K562 (cell line): ENCODE measurements around the gene OPA1. TPM values are rescaled to one million over a fixed set of nuclear protein-coding genes. Genes with fewer than 3 reads are reported as not detected.

Experiments
- ATAC-seq: fragments of 200-7000 bp; cut with Tn5 transposase; 3 replicates; pipeline ENCODE4 v1.9.1; 2020; ENCODE audit warnings: moderate library complexity
- BruUV-seq: library from RNA; stranded (reverse); fragments of 400-500 nt; replicated peaks from 2 replicates; lab custom pipeline; 2021; lab: Mats Ljungman, UMichigan
- CTCF ChIA-PET: fragments of 300-600 bp; formaldehyde crosslinking; extraction: SDS; loops from one replicate; lab custom pipeline; 2021; ENCODE audit warnings: low intra/inter-chr PET ratio; lab: Yijun Ruan, JAX
- POLR2A ChIA-PET: fragments of 300-600, 350-650 bp; sonication (Branson Sonifier 250); formaldehyde crosslinking; extraction: SDS; loops from one replicate; lab custom pipeline; 2021; ENCODE audit warnings: antibody characterized with exemption, inconsistent platforms; lab: Yijun Ruan, JAX
- DNase-seq, 4 experiments: peaks; one replicate each; pipeline versions ENCODE4 v3.0.0 to v3.0.0-alpha.2; 2011 to 2018; ENCODE audit warnings: low spot score in 3 of 4, mixed read lengths in 3 of 4; ENCODE audit errors: extremely low read depth in 1 of 4
- FAIRE-seq: peaks from 2 replicates; lab custom pipeline; 2011; peaks lifted over from hg19 to GRCh38; lab: Jason Lieb, UNC
- H2AFZ ChIP-seq: 2 replicates; pipeline ENCODE4 v1.6.0; 2011; ENCODE audit warnings: low read depth, low read length, control low read depth, inconsistent platforms
- H3K27ac ChIP-seq: fragments of 200-600 bp; 3 replicates; pipeline ENCODE4 v1.8.0; 2011; ENCODE audit warnings: low read depth, mild to moderate bottlenecking, control low read depth, inconsistent platforms, low read length, moderate library complexity, mixed read lengths; ENCODE audit errors: extremely low read depth
- H3K27me3 ChIP-seq, 2 experiments: fragments of 300-600 bp in 1 of 2; 2 replicates in 1 of 2; 3 replicates in 1 of 2; pipeline versions ENCODE4 v1.6.0 to v1.8.0; 2011; ENCODE audit warnings: inconsistent platforms in 2 of 2, low read length in 2 of 2, mild to moderate bottlenecking in 1 of 2, mixed read lengths in 1 of 2, moderate library complexity in 1 of 2; ENCODE audit not compliant: control insufficient read depth in 2 of 2, insufficient read depth in 2 of 2
- H3K36me3 ChIP-seq: fragments of 300-600 bp; 3 replicates; pipeline ENCODE4 v1.8.0; 2011; ENCODE audit warnings: mild to moderate bottlenecking, low read length, inconsistent platforms; ENCODE audit not compliant: control insufficient read depth, insufficient read depth
- H3K4me1 ChIP-seq, 2 experiments: fragments of 200-600 bp in 1 of 2; replicated peaks in 1 of 2; 2 replicates in 1 of 2; 3 replicates in 1 of 2; pipeline versions ENCODE4 v1.5.1 to v1.8.0; 2011; ENCODE audit warnings: inconsistent platforms in 2 of 2, low read length in 2 of 2, mild to moderate bottlenecking in 1 of 2, mixed read lengths in 1 of 2, moderate library complexity in 1 of 2; ENCODE audit not compliant: control insufficient read depth in 2 of 2, insufficient read depth in 2 of 2
- H3K4me2 ChIP-seq: 2 replicates; pipeline ENCODE4 v1.6.1; 2011; ENCODE audit warnings: low read length, control low read depth, inconsistent platforms, mixed read lengths; ENCODE audit not compliant: insufficient read depth
- H3K4me3 ChIP-seq: fragments of 200-600 bp; sonication (generic), shearing (Covaris generic); 2 replicates; pipeline ENCODE4 v1.5.1; 2016; ENCODE audit warnings: control low read depth, inconsistent platforms
- H3K79me2 ChIP-seq: fragments of 200-600 bp; 3 replicates; pipeline ENCODE4 v1.8.0; 2011; ENCODE audit warnings: low read length, inconsistent platforms; ENCODE audit not compliant: control insufficient read depth, insufficient read depth
- H3K9ac ChIP-seq, 2 experiments: 2 replicates each; pipeline versions ENCODE4 v1.6.0 to v1.6.1; 2011; ENCODE audit warnings: low read depth in 2 of 2, low read length in 2 of 2, control low read depth in 1 of 2, inconsistent platforms in 1 of 2, mild to moderate bottlenecking in 1 of 2, mixed read lengths in 1 of 2; ENCODE audit not compliant: insufficient read depth in 1 of 2
- H3K9me1 ChIP-seq: one replicate; pipeline ENCODE4 v1.6.0; 2011; ENCODE audit warnings: inconsistent platforms, mild to moderate bottlenecking, low read length, moderate library complexity; ENCODE audit not compliant: control insufficient read depth, insufficient read depth
- H3K9me3 ChIP-seq: replicated peaks from 2 replicates; pipeline ENCODE4 v1.5.1; 2011; ENCODE audit warnings: low read depth, low read length, inconsistent platforms; ENCODE audit not compliant: control insufficient read depth, insufficient read depth
- H4K20me1 ChIP-seq: replicated peaks from 2 replicates; pipeline ENCODE4 v1.6.1; 2011; ENCODE audit warnings: low read length, inconsistent platforms, mixed read lengths; ENCODE audit not compliant: control insufficient read depth, insufficient read depth
- KDM1A ChIP-seq, 2 experiments: fragments of 450-650 bp; IDR thresholded peaks; 2 replicates each; pipeline ENCODE4 v1.6.1; 2016; ENCODE audit warnings: mild to moderate bottlenecking in 2 of 2
- NEUROD1 ChIP-seq: fragments of 150-350 bp; IDR thresholded peaks from 2 replicates; pipeline ENCODE4 v1.6.1; 2014; ENCODE audit warnings: borderline replicate concordance, low read length, low read depth; ENCODE audit not compliant: partially characterized antibody
- SOX6 ChIP-seq: fragments of 450-650 bp; IDR thresholded peaks from 2 replicates; pipeline ENCODE4 v1.6.1; 2014; ENCODE audit warnings: mild to moderate bottlenecking
- ZNF644 ChIP-seq: fragments of 200-800 bp; sonication (Bioruptor generic); IDR thresholded peaks from 2 replicates; pipeline ENCODE4 v1.6.1; 2016; ENCODE audit warnings: low read depth, missing genetic modification characterization, missing compliant biosample characterization
- ZSCAN29 ChIP-seq: fragments of 450-650 bp; IDR thresholded peaks from 2 replicates; pipeline ENCODE4 v1.6.1; 2017
- WGBS: fragments of 100-300 bp; shearing (Covaris generic); methylation state at CpG from one replicate; pipeline ENCODE4 v1.1.6; 2016; ENCODE audit warnings: low coverage, mixed read lengths; ENCODE audit not compliant: insufficient coverage; ENCODE audit errors: missing lambda C conversion rate; 5-methylcytosine and 5-hydroxymethylcytosine counted together
- in situ Hi-C: fragments of 300-500 bp; cut with MboI; formaldehyde crosslinking; loops from 4 replicates; pipeline ENCODE4 v1.15.0; 2018; ENCODE audit warnings: inconsistent platforms, mixed read lengths
- intact Hi-C: fragments of 100-400 bp; cut with micrococcal nuclease; formaldehyde crosslinking; loops from 2 replicates; pipeline ENCODE4 v1.14.2; 2022
- polyA plus RNA-seq, 8 experiments: library from polyadenylated mRNA; depleted of rRNA in 4 of 8; stranded (reverse) in 5 of 8; unstranded in 3 of 8; fragments of >200 nt; fragmentation: Nextera tagmentation in 2 of 8; fragmentation: Illumina TruSeq in 1 of 8; extraction: Ambion mirVana in 2 of 8; extraction: Trizol in 1 of 8; gene quantifications; 2 replicates each; pipeline versions ENCODE4 v1.2.1 to v1.2.3, GENCODE V29; 2011 to 2014; ENCODE audit warnings: inconsistent platforms in 1 of 8, missing spikeins in 1 of 8
- total RNA-seq, 7 experiments: library from RNA; depleted of rRNA in 6 of 7; stranded (reverse); fragments of >200 nt in 6 of 7; fragmentation: Illumina TruSeq in 2 of 7; extraction: Trizol in 2 of 7; gene quantifications; 2 replicates each; pipeline versions ENCODE4 v1.2.1 to v1.2.3, GENCODE V29; 2011 to 2021; ENCODE audit warnings: low replicate concordance in 1 of 7
- TF ChIP-seq, protein P1 (sequence below): sonication (generic); formaldehyde crosslinking; IDR thresholded peaks from 2 replicates; pipeline ENCODE4 v1.8.1; 2023; ENCODE audit warnings: mild to moderate bottlenecking, missing genetic modification reagents
- TF ChIP-seq, protein P2 (sequence below): fragments of 250-450 bp; sonication (Bioruptor Pico); IDR thresholded peaks from 2 replicates; pipeline ENCODE4 v1.8.0; 2022; ENCODE audit warnings: moderate library complexity, mild to moderate bottlenecking, inconsistent platforms
- TF ChIP-seq, protein P3 (sequence below): fragments of 200-800 bp; sonication (Bioruptor generic); IDR thresholded peaks from 2 replicates; pipeline ENCODE4 v1.6.1; 2016; ENCODE audit warnings: missing genetic modification characterization, missing compliant biosample characterization

OPA1 gene
- total and polyA plus RNA-seq, 9 of the 15 experiments (the other 6 are each of a cell fraction or from before 2014, with no cell fraction given): 19.7 to 127 (median 94.7) TPM

DNA sequence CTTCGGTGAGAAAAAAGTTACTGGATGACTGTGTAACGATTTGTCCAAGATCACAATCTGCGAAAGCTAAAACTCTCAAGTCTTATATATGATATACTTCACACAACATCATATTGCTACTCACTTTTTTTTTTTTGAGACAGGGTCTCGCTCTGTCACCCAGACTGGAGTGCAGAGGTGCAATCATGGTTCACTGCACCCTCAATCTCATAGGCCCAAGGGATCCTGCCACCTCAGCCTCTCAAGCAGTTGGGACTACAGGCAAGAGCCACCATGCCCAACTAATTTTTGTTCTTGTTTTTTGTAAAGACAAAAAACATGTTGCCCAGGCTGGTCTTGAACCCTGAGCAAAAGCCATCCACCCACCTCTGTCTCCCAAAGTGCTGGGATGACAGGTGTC, 32.9 kb upstream of the OPA1 start:
- Histone ChIP-seq H3K4me3 (no peak overlapping the region), H3K27ac (no peak overlapping the region), H3K36me3 (no peaks in the 10 kb centered on the region), H3K79me2 (no peaks in the 10 kb centered on the region), H3K9me1 (no peaks in the 10 kb centered on the region), H3K27me3 (peaks cover 0 to 13% of the 10 kb centered on the region in 2 experiments; a peak in 4 of 5 replicates), H2AFZ (no peak overlapping the region), H3K4me2 (no peak overlapping the region), H3K4me1 (no peaks in the 10 kb centered on the region), H4K20me1 (no peaks in the 10 kb centered on the region), H3K9me3 (no peaks in the 10 kb centered on the region), H3K9ac (no peak overlapping the region)
- intact Hi-C loops (no loop called here), in situ Hi-C loops (loop anchor here (10.0 to 25.0 kb wide), 2 partner anchors 745 to 998 kb away; no protein-coding TSS in a partner anchor)
- DNase-seq (no peak), FAIRE-seq (no peak), ATAC-seq (no peak)
- BruUV-seq: no TSS peak
- ChIA-PET CTCF (no interaction called here), POLR2A (interaction anchor here (0.6 kb wide), 1 partner anchor 16 kb away, joined by 3 read pairs; no protein-coding TSS in a partner anchor)
- WGBS: 4% methylated on average over 4 of the region's 4 CpGs
- no peak for TF ChIP-seq KDM1A (IDR thresholded peaks at IDR 0.05)
- no peak for TF ChIP-seq ZSCAN29
- TF ChIP-seq, protein P1, sequence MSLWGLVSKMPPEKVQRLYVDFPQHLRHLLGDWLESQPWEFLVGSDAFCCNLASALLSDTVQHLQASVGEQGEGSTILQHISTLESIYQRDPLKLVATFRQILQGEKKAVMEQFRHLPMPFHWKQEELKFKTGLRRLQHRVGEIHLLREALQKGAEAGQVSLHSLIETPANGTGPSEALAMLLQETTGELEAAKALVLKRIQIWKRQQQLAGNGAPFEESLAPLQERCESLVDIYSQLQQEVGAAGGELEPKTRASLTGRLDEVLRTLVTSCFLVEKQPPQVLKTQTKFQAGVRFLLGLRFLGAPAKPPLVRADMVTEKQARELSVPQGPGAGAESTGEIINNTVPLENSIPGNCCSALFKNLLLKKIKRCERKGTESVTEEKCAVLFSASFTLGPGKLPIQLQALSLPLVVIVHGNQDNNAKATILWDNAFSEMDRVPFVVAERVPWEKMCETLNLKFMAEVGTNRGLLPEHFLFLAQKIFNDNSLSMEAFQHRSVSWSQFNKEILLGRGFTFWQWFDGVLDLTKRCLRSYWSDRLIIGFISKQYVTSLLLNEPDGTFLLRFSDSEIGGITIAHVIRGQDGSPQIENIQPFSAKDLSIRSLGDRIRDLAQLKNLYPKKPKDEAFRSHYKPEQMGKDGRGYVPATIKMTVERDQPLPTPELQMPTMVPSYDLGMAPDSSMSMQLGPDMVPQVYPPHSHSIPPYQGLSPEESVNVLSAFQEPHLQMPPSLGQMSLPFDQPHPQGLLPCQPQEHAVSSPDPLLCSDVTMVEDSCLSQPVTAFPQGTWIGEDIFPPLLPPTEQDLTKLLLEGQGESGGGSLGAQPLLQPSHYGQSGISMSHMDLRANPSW (CRISPR knock-in tag): no peak
- TF ChIP-seq NEUROD1: no peak
- TF ChIP-seq, protein P2, sequence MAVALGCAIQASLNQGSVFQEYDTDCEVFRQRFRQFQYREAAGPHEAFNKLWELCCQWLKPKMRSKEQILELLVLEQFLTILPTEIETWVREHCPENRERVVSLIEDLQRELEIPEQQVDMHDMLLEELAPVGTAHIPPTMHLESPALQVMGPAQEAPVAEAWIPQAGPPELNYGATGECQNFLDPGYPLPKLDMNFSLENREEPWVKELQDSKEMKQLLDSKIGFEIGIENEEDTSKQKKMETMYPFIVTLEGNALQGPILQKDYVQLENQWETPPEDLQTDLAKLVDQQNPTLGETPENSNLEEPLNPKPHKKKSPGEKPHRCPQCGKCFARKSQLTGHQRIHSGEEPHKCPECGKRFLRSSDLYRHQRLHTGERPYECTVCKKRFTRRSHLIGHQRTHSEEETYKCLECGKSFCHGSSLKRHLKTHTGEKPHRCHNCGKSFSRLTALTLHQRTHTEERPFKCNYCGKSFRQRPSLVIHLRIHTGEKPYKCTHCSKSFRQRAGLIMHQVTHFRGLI (CRISPR knock-in tag): no peak
- TF ChIP-seq, protein P3, sequence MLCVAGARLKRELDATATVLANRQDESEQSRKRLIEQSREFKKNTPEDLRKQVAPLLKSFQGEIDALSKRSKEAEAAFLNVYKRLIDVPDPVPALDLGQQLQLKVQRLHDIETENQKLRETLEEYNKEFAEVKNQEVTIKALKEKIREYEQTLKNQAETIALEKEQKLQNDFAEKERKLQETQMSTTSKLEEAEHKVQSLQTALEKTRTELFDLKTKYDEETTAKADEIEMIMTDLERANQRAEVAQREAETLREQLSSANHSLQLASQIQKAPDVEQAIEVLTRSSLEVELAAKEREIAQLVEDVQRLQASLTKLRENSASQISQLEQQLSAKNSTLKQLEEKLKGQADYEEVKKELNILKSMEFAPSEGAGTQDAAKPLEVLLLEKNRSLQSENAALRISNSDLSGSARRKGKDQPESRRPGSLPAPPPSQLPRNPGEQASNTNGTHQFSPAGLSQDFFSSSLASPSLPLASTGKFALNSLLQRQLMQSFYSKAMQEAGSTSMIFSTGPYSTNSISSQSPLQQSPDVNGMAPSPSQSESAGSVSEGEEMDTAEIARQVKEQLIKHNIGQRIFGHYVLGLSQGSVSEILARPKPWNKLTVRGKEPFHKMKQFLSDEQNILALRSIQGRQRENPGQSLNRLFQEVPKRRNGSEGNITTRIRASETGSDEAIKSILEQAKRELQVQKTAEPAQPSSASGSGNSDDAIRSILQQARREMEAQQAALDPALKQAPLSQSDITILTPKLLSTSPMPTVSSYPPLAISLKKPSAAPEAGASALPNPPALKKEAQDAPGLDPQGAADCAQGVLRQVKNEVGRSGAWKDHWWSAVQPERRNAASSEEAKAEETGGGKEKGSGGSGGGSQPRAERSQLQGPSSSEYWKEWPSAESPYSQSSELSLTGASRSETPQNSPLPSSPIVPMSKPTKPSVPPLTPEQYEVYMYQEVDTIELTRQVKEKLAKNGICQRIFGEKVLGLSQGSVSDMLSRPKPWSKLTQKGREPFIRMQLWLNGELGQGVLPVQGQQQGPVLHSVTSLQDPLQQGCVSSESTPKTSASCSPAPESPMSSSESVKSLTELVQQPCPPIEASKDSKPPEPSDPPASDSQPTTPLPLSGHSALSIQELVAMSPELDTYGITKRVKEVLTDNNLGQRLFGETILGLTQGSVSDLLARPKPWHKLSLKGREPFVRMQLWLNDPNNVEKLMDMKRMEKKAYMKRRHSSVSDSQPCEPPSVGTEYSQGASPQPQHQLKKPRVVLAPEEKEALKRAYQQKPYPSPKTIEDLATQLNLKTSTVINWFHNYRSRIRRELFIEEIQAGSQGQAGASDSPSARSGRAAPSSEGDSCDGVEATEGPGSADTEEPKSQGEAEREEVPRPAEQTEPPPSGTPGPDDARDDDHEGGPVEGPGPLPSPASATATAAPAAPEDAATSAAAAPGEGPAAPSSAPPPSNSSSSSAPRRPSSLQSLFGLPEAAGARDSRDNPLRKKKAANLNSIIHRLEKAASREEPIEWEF (CRISPR knock-in tag): no peak
- TF ChIP-seq SOX6: no peak
- no peak for TF ChIP-seq ZNF644 (tag)
